IMR-90 (cell line): ENCODE data around the gene MGAT5B. TPM values are rescaled to one million over a fixed set of nuclear protein-coding genes. Genes with fewer than 3 reads are reported as not detected.

Source experiments
- ATAC-seq: fragments of 200-7000 bp; cut with Tn5 transposase; 2 replicates; pipeline ENCODE4 v1.9.1; 2020; ENCODE audit warnings: low read depth, mild to moderate bottlenecking, moderate library complexity
- BruUV-seq: library from RNA; stranded (reverse); fragments of 400-500 nt; replicated peaks from 2 replicates; lab custom pipeline; 2021; lab: Mats Ljungman, UMichigan
- CTCF ChIA-PET: fragments of 300-600 bp; formaldehyde crosslinking; extraction: SDS; loops from one replicate; lab custom pipeline; 2021; ENCODE audit warnings: antibody characterized with exemption; lab: Yijun Ruan, JAX
- POLR2A ChIA-PET: fragments of 300-600 bp; sonication (Branson Sonifier 250); formaldehyde crosslinking; loops from one replicate; lab custom pipeline; 2022; ENCODE audit warnings: antibody characterized with exemption; ENCODE audit not compliant: unreplicated experiment; lab: Charles Lee
- DNase-seq: peaks from one replicate; pipeline ENCODE4 v3.0.0; 2013
- H2AFZ ChIP-seq: replicated peaks from 2 replicates; pipeline ENCODE3; 2013; ENCODE audit warnings: low read length, mild to moderate bottlenecking; ENCODE audit not compliant: poor library complexity
- H2AK5ac ChIP-seq: 2 replicates; pipeline ENCODE4 v1.6.1; 2013; ENCODE audit warnings: low read depth, low read length, inconsistent platforms
- H2AK9ac ChIP-seq: replicated peaks from 2 replicates; pipeline ENCODE3; 2013; ENCODE audit warnings: mild to moderate bottlenecking, low read depth, low read length, moderate library complexity; ENCODE audit not compliant: poor library complexity
- H2BK120ac ChIP-seq: 2 replicates; pipeline ENCODE4 v1.6.1; 2013; ENCODE audit warnings: low read depth, low read length, inconsistent platforms
- H2BK15ac ChIP-seq: 3 replicates; pipeline ENCODE4 v1.6.1; 2013; ENCODE audit warnings: low read depth, low read length, inconsistent platforms
- H2BK20ac ChIP-seq: 2 replicates; pipeline ENCODE4 v1.6.1; 2013; ENCODE audit warnings: low read depth, mild to moderate bottlenecking, inconsistent platforms, low read length, moderate library complexity
- H2BK5ac ChIP-seq: 2 replicates; pipeline ENCODE4 v1.6.1; 2013; ENCODE audit warnings: mild to moderate bottlenecking, low read depth, low read length, inconsistent platforms; ENCODE audit not compliant: poor library complexity, severe bottlenecking
- H3K14ac ChIP-seq: replicated peaks from 2 replicates; pipeline ENCODE4 v1.6.1; 2013; ENCODE audit warnings: low read depth, low read length, inconsistent platforms
- H3K18ac ChIP-seq: 2 replicates; pipeline ENCODE4 v1.6.1; 2013; ENCODE audit warnings: low read depth, low read length, control low read depth
- H3K23ac ChIP-seq: 2 replicates; pipeline ENCODE4 v1.6.1; 2013; ENCODE audit warnings: low read depth, low read length, inconsistent platforms
- H3K27ac ChIP-seq: 2 replicates; pipeline ENCODE4 v1.5.1; 2013; ENCODE audit warnings: mild to moderate bottlenecking, control low read depth, low read length; ENCODE audit not compliant: insufficient read depth
- H3K27me3 ChIP-seq: 2 replicates; pipeline ENCODE4 v1.6.1; 2013; ENCODE audit warnings: low read length; ENCODE audit not compliant: control insufficient read depth, insufficient read depth
- H3K36me3 ChIP-seq: 2 replicates; pipeline ENCODE4 v1.6.1; 2013; ENCODE audit warnings: low read length, mixed read lengths; ENCODE audit not compliant: control insufficient read depth, insufficient read depth
- H3K4ac ChIP-seq: 2 replicates; pipeline ENCODE4 v1.6.1; 2013; ENCODE audit warnings: low read depth, low read length, inconsistent platforms
- H3K4me1 ChIP-seq: 2 replicates; pipeline ENCODE4 v1.6.1; 2013; ENCODE audit warnings: low read length, mixed read lengths; ENCODE audit not compliant: control insufficient read depth, insufficient read depth
- H3K4me2 ChIP-seq: 2 replicates; pipeline ENCODE4 v1.6.1; 2013; ENCODE audit warnings: low read depth, mild to moderate bottlenecking, control low read depth, low read length, moderate library complexity
- H3K4me3 ChIP-seq: 2 replicates; pipeline ENCODE4 v1.5.1; 2013; ENCODE audit warnings: low read depth, mild to moderate bottlenecking, control low read depth, low read length, moderate library complexity; ENCODE audit not compliant: insufficient read depth
- H3K56ac ChIP-seq: 2 replicates; pipeline ENCODE4 v1.6.1; 2013; ENCODE audit warnings: low read length, inconsistent platforms; ENCODE audit not compliant: insufficient read depth; ENCODE audit errors: extremely low read depth
- H3K79me1 ChIP-seq, 2 experiments: 2 replicates each; pipeline ENCODE4 v1.6.1; 2013; ENCODE audit warnings: low read length in 2 of 2, inconsistent platforms in 1 of 2, low read depth in 1 of 2
- H3K9ac ChIP-seq: 2 replicates; pipeline ENCODE4 v1.6.1; 2013; ENCODE audit warnings: low read depth, low read length, control low read depth
- H3K9me1 ChIP-seq: 2 replicates; pipeline ENCODE4 v1.6.1; 2013; ENCODE audit warnings: low read length, inconsistent platforms; ENCODE audit not compliant: insufficient read depth
- H3K9me3 ChIP-seq: 2 replicates; pipeline ENCODE4 v1.6.1; 2013; ENCODE audit warnings: low read length; ENCODE audit not compliant: control insufficient read depth, insufficient read depth
- H4K20me1 ChIP-seq: 2 replicates; pipeline ENCODE4 v1.6.1; 2013; ENCODE audit warnings: low read length, inconsistent platforms; ENCODE audit not compliant: insufficient read depth
- H4K5ac ChIP-seq: 2 replicates; pipeline ENCODE4 v1.6.1; 2013; ENCODE audit warnings: mild to moderate bottlenecking, low read depth, low read length, control low read depth
- H4K8ac ChIP-seq, 2 experiments: 2 replicates each; pipeline ENCODE4 v1.6.1; 2013; ENCODE audit warnings: low read depth in 2 of 2, low read length in 2 of 2, control low read depth in 1 of 2, inconsistent platforms in 1 of 2
- H4K91ac ChIP-seq: 2 replicates; pipeline ENCODE4 v1.6.1; 2013; ENCODE audit warnings: low read depth, low read length, inconsistent platforms; ENCODE audit not compliant: insufficient read depth
- BHLHE40 ChIP-seq: fragments of 150-350 bp; IDR thresholded peaks from 2 replicates; pipeline ENCODE4 v1.6.1; 2016; ENCODE audit warnings: mild to moderate bottlenecking, low read depth, low read length
- CEBPB ChIP-seq: IDR thresholded peaks from 2 replicates; pipeline ENCODE4 v1.6.1; 2012; ENCODE audit warnings: low read depth, low read length, improper control_type of control experiment
- CHD1 ChIP-seq: IDR thresholded peaks from 2 replicates; pipeline ENCODE4 v1.6.1; 2012; ENCODE audit warnings: low read depth, low read length, improper control_type of control experiment
- CTCF ChIP-seq: conservative IDR thresholded peaks from 2 replicates; pipeline ENCODE4 v1.5.1; 2012; ENCODE audit warnings: mild to moderate bottlenecking, low read depth, low read length, improper control_type of control experiment
- ELK1 ChIP-seq: fragments of 150-350 bp; IDR thresholded peaks from 2 replicates; pipeline ENCODE4 v1.6.1; 2016; ENCODE audit warnings: low read depth, mild to moderate bottlenecking, low read length, moderate library complexity, borderline replicate concordance
- FOS ChIP-seq: fragments of 150-350 bp; IDR thresholded peaks from 2 replicates; pipeline ENCODE4 v1.6.1; 2016; ENCODE audit warnings: low read depth, low read length
- MAFK ChIP-seq: IDR thresholded peaks from 2 replicates; pipeline ENCODE4 v1.6.1; 2012; ENCODE audit warnings: low read depth, low read length, improper control_type of control experiment
- MAZ ChIP-seq: IDR thresholded peaks from 2 replicates; pipeline ENCODE4 v1.6.1; 2012; ENCODE audit warnings: low read depth, mild to moderate bottlenecking, low read length, improper control_type of control experiment, moderate library complexity, borderline replicate concordance
- MXI1 ChIP-seq: IDR thresholded peaks from 2 replicates; pipeline ENCODE4 v1.6.1; 2012; ENCODE audit warnings: low read depth, mild to moderate bottlenecking, low read length, moderate library complexity, borderline replicate concordance
- NFE2L2 ChIP-seq: fragments of 150-350 bp; IDR thresholded peaks from 2 replicates; pipeline ENCODE4 v1.6.1; 2016; ENCODE audit warnings: low read depth, mild to moderate bottlenecking, low read length
- POLR2A ChIP-seq: IDR thresholded peaks from 2 replicates; pipeline ENCODE4 v1.6.1; 2012; ENCODE audit warnings: mild to moderate bottlenecking, low read depth, low read length
- RAD21 ChIP-seq: IDR thresholded peaks from 2 replicates; pipeline ENCODE4 v1.6.1; 2012; ENCODE audit warnings: low read length, improper control_type of control experiment
- RCOR1 ChIP-seq: IDR thresholded peaks from 2 replicates; pipeline ENCODE4 v1.6.1; 2012; ENCODE audit warnings: mild to moderate bottlenecking, low read length, improper control_type of control experiment; ENCODE audit not compliant: insufficient replicate concordance
- RFX5 ChIP-seq: IDR thresholded peaks from 2 replicates; pipeline ENCODE4 v1.8.0; 2012; ENCODE audit warnings: low read depth, mild to moderate bottlenecking, low read length, moderate library complexity
- SMC3 ChIP-seq: fragments of 150-350 bp; IDR thresholded peaks from 2 replicates; pipeline ENCODE4 v1.6.1; 2016; ENCODE audit warnings: low read depth, mild to moderate bottlenecking, antibody characterized with exemption, low read length, moderate library complexity
- USF2 ChIP-seq: fragments of 150-350 bp; IDR thresholded peaks from 2 replicates; pipeline ENCODE4 v1.6.1; 2017; ENCODE audit warnings: mild to moderate bottlenecking, antibody characterized with exemption, low read length, low read depth
- WGBS, 2 experiments: methylation state at CpG; one replicate each; pipeline versions ENCODE4 v1.1.5 to v1.1.7; 2013; ENCODE audit warnings: missing lambda C conversion rate in 2 of 2; ENCODE audit not compliant: insufficient read length in 1 of 2; ENCODE audit errors: extremely low coverage in 2 of 2; 5-methylcytosine and 5-hydroxymethylcytosine counted together
- dilution Hi-C: fragments of 300-500 bp; cut with HindIII; formaldehyde crosslinking; loops from one replicate; pipeline ENCODE4 v1.14.3; 2018; ENCODE audit warnings: low sequenced_read_pairs; ENCODE audit not compliant: unreplicated experiment
- in situ Hi-C: fragments of 300-500 bp; cut with MboI; formaldehyde crosslinking; loops from 3 replicates; pipeline ENCODE4 v1.14.3; 2019; ENCODE audit warnings: low sequenced_read_pairs, inconsistent platforms, mixed read lengths
- intact Hi-C: fragments of 100-400 bp; cut with micrococcal nuclease; formaldehyde crosslinking; loops from 2 replicates; pipeline ENCODE4 v1.10.0; 2022
- polyA plus RNA-seq, 3 experiments: library from polyadenylated mRNA; depleted of rRNA; stranded (reverse); fragments of >200 nt; gene quantifications; 2 replicates each; pipeline ENCODE4 v1.2.3, GENCODE V29; 2012; ENCODE audit warnings: low replicate concordance in 1 of 3
- total RNA-seq: library from RNA; depleted of rRNA; stranded (reverse); fragments of >200 nt; gene quantifications from 2 replicates; pipeline ENCODE4 v1.2.3, GENCODE V29; 2012

Gene MGAT5B
- total and polyA plus RNA-seq, 2 of the 4 experiments (the other 2 are of a cell fraction), result 0.54 to 2.0 TPM

- DNase-seq (no peak), ATAC-seq (no peak)
- Histone ChIP-seq H4K20me1 (peaks cover 3% of the 10 kb centered on the region), H2BK20ac (no peak overlapping the region), H3K79me1 (no peaks in the 10 kb centered on the region), H2BK120ac (no peak overlapping the region), H3K9ac (no peak overlapping the region), H3K14ac (no peak overlapping the region), H3K23ac (no peak overlapping the region), H2BK15ac (no peak overlapping the region), H3K27ac (no peak overlapping the region), H2AFZ (no peak overlapping the region), H3K9me1 (no peaks in the 10 kb centered on the region), H2AK9ac (no peak overlapping the region), H3K4ac (no peak overlapping the region), H4K91ac (no peak overlapping the region), H3K56ac (no peak overlapping the region), H3K18ac (no peak overlapping the region), H2BK5ac (no peak overlapping the region), H4K5ac (no peak overlapping the region), H3K4me1 (no peaks in the 10 kb centered on the region), H4K8ac (no peak overlapping the region), H3K27me3 (peaks cover 37% of the 10 kb centered on the region), H2AK5ac (no peak overlapping the region), H3K36me3 (no peaks in the 10 kb centered on the region), H3K4me3 (no peak overlapping the region), H3K9me3 (no peaks in the 10 kb centered on the region), H3K4me2 (no peak overlapping the region)
- WGBS, 2 experiments, result 82% methylated on average over 3 of the region's 6 CpGs; no CpG with 5 or more reads in 1 of the 2 experiments
- in situ Hi-C loops (no loop called here), dilution Hi-C loops (no loop called here), intact Hi-C loops (no loop called here)
- POLR2A ChIA-PET, result no interaction called here
- TF ChIP-seq SMC3 (no peak), MAFK (no peak), BHLHE40 (no peak), NFE2L2 (no peak), MXI1 (no peak), CHD1 (no peak), ELK1 (no peak), CEBPB (no peak), USF2 (no peak), RFX5 (no peak), RAD21 (no peak), MAZ (no peak), FOS (no peak), CTCF (no peak), POLR2A (no peak), RCOR1 (no peak)
- BruUV-seq, result no TSS peak
- CTCF ChIA-PET, result no interaction called here
Measured at GRCh38 chr17:76881408-76881807, 13.2 kb downstream of the MGAT5B start.
